NCI-H2081 treated with DMSO at 0.1 percent for 48 hours (cell line): ENCODE results near the gene KCNJ9.
"Not testable (repeated sequence)": the region's sequence is repeated elsewhere in the genome, so short reads cannot be mapped to it uniquely, and the experiment has no call there.

ENCODE experiments used
- DNase-seq: peaks from one replicate; lab custom pipeline; 2025; lab: John Stamatoyannopoulos, UW

The KCNJ9 gene

GRCh38 chr1:160081261-160081936, at the start of gene KCNJ9:
TSS of gene KCNJ9 (plus strand) at chr1:160081538. CDS start at chr1:160084031, 2,493 bp downstream.
- DNase-seq, result no peak

- DNase-seq, result no peak
Measured at GRCh38 chr1:160032165-160032820, 49.0 kb upstream of the KCNJ9 start.

- no peak for DNase-seq
Measured at GRCh38 chr1:160040476-160040875, 40.9 kb upstream of the KCNJ9 start.

GRCh38 chr1:160043543-160043942, 37.8 kb upstream of the KCNJ9 start:
- DNase-seq, result no peak

- DNase-seq, result no peak
Measured at GRCh38 chr1:160045653-160046052, 35.7 kb upstream of the KCNJ9 start.

GRCh38 chr1:160046494-160047110, 34.7 kb upstream of the KCNJ9 start:
- DNase-seq, result no peak

- no peak for DNase-seq
Measured at GRCh38 chr1:160047111-160047991, 34.0 kb upstream of the KCNJ9 start.

GRCh38 chr1:160048335-160048734, 33.0 kb upstream of the KCNJ9 start:
- DNase-seq, result no peak

- no peak for DNase-seq
Measured at GRCh38 chr1:160049101-160049500, 32.2 kb upstream of the KCNJ9 start.

GRCh38 chr1:160050182-160050581, 31.2 kb upstream of the KCNJ9 start:
- not testable (repeated sequence) for DNase-seq

- no peak for DNase-seq
Measured at GRCh38 chr1:160050619-160051018, 30.7 kb upstream of the KCNJ9 start.

GRCh38 chr1:160052936-160053335, 28.4 kb upstream of the KCNJ9 start:
- DNase-seq, result no peak

- DNase-seq, result no peak
Measured at GRCh38 chr1:160053548-160054365, 27.6 kb upstream of the KCNJ9 start.

- DNase-seq, result no peak
Measured at GRCh38 chr1:160056648-160057169, 24.6 kb upstream of the KCNJ9 start.

GRCh38 chr1:160058087-160058486, 23.3 kb upstream of the KCNJ9 start:
- no peak for DNase-seq

GRCh38 chr1:160061369-160062229, 19.7 kb upstream of the KCNJ9 start:
- no peak for DNase-seq

GRCh38 chr1:160062230-160062532, 19.2 kb upstream of the KCNJ9 start:
- DNase-seq, result no peak

GRCh38 chr1:160063176-160063575, 18.2 kb upstream of the KCNJ9 start:
- DNase-seq, result no peak

GRCh38 chr1:160064164-160064563, 17.2 kb upstream of the KCNJ9 start:
- no peak for DNase-seq

- DNase-seq, result no peak
Measured at GRCh38 chr1:160064746-160065145, 16.6 kb upstream of the KCNJ9 start.
